OCI-LY7 (cell line): ENCODE data around the gene SURF4. TPM values are rescaled to one million over a fixed set of nuclear protein-coding genes. Genes with fewer than 3 reads are reported as not detected.

Experiments used
- BruUV-seq: library from RNA; stranded (reverse); fragments of 400-500 nt; replicated peaks from 2 replicates; lab custom pipeline; 2021; lab: Mats Ljungman, UMichigan
- CTCF ChIA-PET: fragments of 300-600 bp; sonication (Branson Sonifier 250); formaldehyde crosslinking; loops from one replicate; lab custom pipeline; 2022; ENCODE audit warnings: antibody characterized with exemption; ENCODE audit not compliant: unreplicated experiment; lab: Charles Lee
- POLR2A ChIA-PET: fragments of 300-600 bp; sonication (Branson Sonifier 250); formaldehyde crosslinking; loops from one replicate; lab custom pipeline; 2022; ENCODE audit warnings: antibody characterized with exemption; lab: Charles Lee
- DNase-seq: peaks from one replicate; pipeline ENCODE4 v3.0.0-alpha.2; 2015; ENCODE audit warnings: low spot score
- H2AFZ ChIP-seq: fragments of 200-600 bp; sonication (generic), shearing (Covaris generic); 2 replicates; pipeline ENCODE4 v1.6.1; 2014; ENCODE audit warnings: mild to moderate bottlenecking, antibody characterized with exemption, low read length, moderate library complexity
- H3K27ac ChIP-seq: fragments of 200-600 bp; sonication (generic); 2 replicates; pipeline ENCODE4 v1.5.1; 2014; ENCODE audit warnings: mixed run types, low read depth, mild to moderate bottlenecking, moderate library complexity, low read length, inconsistent platforms; ENCODE audit not compliant: poor library complexity, severe bottlenecking
- H3K36me3 ChIP-seq: fragments of 200-600 bp; sonication (generic); 2 replicates; pipeline ENCODE4 v1.6.1; 2014; ENCODE audit warnings: mild to moderate bottlenecking, antibody characterized with exemption, low read length, moderate library complexity, mixed read lengths; ENCODE audit not compliant: insufficient read depth
- H3K4me1 ChIP-seq: fragments of 200-600 bp; sonication (generic); 2 replicates; pipeline ENCODE4 v1.5.1; 2014; ENCODE audit warnings: mild to moderate bottlenecking, low read length; ENCODE audit not compliant: insufficient read depth, poor library complexity, severe bottlenecking
- H3K4me2 ChIP-seq: fragments of 200-600 bp; sonication (generic); 2 replicates; pipeline ENCODE4 v1.6.1; 2014; ENCODE audit warnings: mild to moderate bottlenecking, low read length
- H3K4me3 ChIP-seq: fragments of 200-600 bp; sonication (generic); 2 replicates; pipeline ENCODE4 v1.5.1; 2014; ENCODE audit warnings: mild to moderate bottlenecking, low read depth, low read length; ENCODE audit not compliant: poor library complexity, severe bottlenecking
- H3K79me2 ChIP-seq: fragments of 200-600 bp; sonication (generic); 2 replicates; pipeline ENCODE4 v1.6.1; 2016; ENCODE audit warnings: low read depth, mild to moderate bottlenecking, low read length, moderate library complexity, mixed read lengths; ENCODE audit not compliant: insufficient read depth
- H3K9me2 ChIP-seq: fragments of 200-600 bp; sonication (generic); 2 replicates; pipeline ENCODE4 v1.6.1; 2016; ENCODE audit warnings: mild to moderate bottlenecking, low read length, mixed read lengths; ENCODE audit not compliant: insufficient read depth
- H3K9me3 ChIP-seq: fragments of 200-600 bp; sonication (generic); 2 replicates; pipeline ENCODE4 v1.6.1; 2014; ENCODE audit warnings: mild to moderate bottlenecking, mixed run types, low read length, mixed read lengths
- H4K20me1 ChIP-seq: fragments of 200-600 bp; sonication (generic); 2 replicates; pipeline ENCODE4 v1.6.1; 2014; ENCODE audit warnings: mild to moderate bottlenecking, antibody characterized with exemption, low read length, moderate library complexity, mixed read lengths; ENCODE audit not compliant: insufficient read depth
- EZH2phosphoT487 ChIP-seq: fragments of 200-600 bp; sonication (generic); IDR thresholded peaks from 2 replicates; pipeline ENCODE4 v1.6.1; 2018; ENCODE audit warnings: low read depth, borderline replicate concordance, mild to moderate bottlenecking, mixed run types, antibody characterized with exemption, low read length, moderate library complexity, mixed read lengths
- intact Hi-C: fragments of 100-400 bp; cut with micrococcal nuclease; formaldehyde crosslinking; loops from one replicate; pipeline ENCODE4 v1.10.0; 2022; ENCODE audit not compliant: unreplicated experiment
- total RNA-seq, 2 experiments: library from RNA; depleted of rRNA in 1 of 2; stranded (reverse); fragments of >200 nt in 1 of 2; shearing (Covaris generic) in 1 of 2; gene quantifications; 2 replicates each; pipeline ENCODE4 v1.2.3, GENCODE V29; 2014 to 2022
- TF ChIP-seq, protein P1 (sequence below): fragments of 200-600 bp; sonication (generic); conservative IDR thresholded peaks from 2 replicates; pipeline ENCODE4 v1.5.1; 2014; ENCODE audit warnings: mild to moderate bottlenecking, antibody characterized with exemption, low read length, moderate library complexity, mixed read lengths

Gene SURF4
- total RNA-seq, 2 experiments from 2014 or later = 75.5 to 92.3 TPM

DNA sequence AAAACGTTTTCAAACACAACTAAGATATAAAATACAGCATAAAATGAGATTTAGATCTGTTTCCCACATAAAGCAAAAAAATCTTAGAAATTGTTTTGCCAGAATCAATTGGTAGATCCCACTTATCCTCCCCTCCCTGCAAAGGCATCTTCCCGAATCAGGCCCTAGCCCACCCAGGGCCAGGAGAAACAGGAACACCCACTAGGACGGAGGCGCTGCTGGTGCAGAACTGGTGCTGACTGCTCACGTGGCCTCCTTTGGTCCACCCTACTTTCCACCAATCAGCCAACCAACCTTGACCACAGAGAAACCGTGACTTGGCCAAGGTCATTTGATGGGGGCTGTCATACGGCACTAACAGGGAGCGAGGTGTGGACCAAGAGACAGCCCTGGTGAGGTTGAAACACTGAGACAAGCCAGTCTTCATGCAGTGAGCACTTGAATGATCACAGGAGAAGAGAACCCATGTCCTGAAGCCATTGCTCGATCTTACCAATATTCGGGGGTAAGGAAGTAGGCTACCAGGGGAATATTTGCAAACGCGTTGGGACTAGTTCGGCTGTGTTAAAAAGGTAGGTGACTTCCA is 14.3 kb downstream of the SURF4 start:
- H3K4me2 ChIP-seq = no peak overlapping the region
- no peaks in the 10 kb centered on the region for H3K9me2 ChIP-seq
- no peak for DNase-seq
- no TSS peak for BruUV-seq
- H2AFZ ChIP-seq = no peak overlapping the region
- peaks cover 81% of the 10 kb centered on the region for H3K36me3 ChIP-seq
- H3K79me2 ChIP-seq = no peaks in the 10 kb centered on the region
- ChIA-PET POLR2A (no interaction called here), CTCF (no interaction called here)
- no peak overlapping the region for H3K4me3 ChIP-seq
- H3K9me3 ChIP-seq = no peaks in the 10 kb centered on the region
- peaks cover 10% of the 10 kb centered on the region for H3K4me1 ChIP-seq
- no peak overlapping the region for H3K27ac ChIP-seq
- intact Hi-C loops = no loop called here
- H4K20me1 ChIP-seq = no peaks in the 10 kb centered on the region
- no peak for TF ChIP-seq EZH2phosphoT487
- TF ChIP-seq, protein P1, sequence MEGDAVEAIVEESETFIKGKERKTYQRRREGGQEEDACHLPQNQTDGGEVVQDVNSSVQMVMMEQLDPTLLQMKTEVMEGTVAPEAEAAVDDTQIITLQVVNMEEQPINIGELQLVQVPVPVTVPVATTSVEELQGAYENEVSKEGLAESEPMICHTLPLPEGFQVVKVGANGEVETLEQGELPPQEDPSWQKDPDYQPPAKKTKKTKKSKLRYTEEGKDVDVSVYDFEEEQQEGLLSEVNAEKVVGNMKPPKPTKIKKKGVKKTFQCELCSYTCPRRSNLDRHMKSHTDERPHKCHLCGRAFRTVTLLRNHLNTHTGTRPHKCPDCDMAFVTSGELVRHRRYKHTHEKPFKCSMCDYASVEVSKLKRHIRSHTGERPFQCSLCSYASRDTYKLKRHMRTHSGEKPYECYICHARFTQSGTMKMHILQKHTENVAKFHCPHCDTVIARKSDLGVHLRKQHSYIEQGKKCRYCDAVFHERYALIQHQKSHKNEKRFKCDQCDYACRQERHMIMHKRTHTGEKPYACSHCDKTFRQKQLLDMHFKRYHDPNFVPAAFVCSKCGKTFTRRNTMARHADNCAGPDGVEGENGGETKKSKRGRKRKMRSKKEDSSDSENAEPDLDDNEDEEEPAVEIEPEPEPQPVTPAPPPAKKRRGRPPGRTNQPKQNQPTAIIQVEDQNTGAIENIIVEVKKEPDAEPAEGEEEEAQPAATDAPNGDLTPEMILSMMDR = no peak

DNA sequence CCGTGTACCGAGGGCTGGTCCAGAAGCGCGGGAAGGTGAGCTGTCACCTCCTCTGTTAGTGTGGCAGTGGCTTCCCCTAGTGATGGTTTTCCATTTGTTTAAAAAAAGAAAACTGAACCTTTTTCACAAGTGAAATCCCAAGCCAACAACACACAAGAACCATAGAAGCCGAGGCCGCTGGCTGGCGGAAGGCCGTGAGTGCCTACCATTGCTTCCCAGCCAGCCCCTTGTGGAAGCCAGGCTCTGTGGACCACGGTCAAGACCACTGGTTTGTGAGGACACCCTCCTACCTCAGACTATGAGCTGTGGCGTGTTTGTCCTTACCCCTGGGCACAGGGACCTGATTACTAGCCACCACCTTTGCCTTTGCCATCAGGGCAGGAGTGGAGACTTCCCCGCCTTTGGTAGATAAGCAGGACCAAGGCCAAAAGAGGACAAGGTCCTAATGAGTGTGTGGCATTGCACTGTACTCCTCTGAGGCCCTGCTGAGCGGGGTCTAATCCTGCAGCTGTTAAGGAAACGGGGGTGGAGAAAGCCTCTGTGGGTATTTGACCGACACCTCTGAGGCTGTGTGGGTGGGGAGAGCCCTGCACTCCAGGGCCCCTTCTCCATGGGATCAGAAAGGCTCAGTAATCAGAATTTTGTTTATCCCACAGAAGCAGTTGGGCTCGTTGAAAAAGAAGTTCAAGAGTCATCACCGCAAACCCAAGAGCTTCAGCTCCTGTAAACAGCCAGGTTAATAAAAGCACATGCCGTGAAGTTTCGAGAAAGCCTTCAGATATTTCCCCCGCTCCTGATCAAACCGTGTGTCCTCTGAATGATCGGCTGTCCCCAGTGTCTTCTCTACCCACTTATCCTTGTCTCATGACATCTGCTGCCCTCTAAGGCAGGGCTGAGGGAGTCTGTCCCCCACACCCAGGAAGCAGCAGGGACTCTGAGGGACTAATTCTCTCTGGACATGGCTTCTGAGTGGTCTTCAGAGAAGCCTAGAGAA is 15.2 kb downstream of the SURF4 start:
- Histone ChIP-seq H3K9me2 (no peaks in the 10 kb centered on the region), H3K79me2 (peaks cover 3% of the 10 kb centered on the region; the same call in 1 of the 2 replicates), H4K20me1 (no peaks in the 10 kb centered on the region), H3K9me3 (no peaks in the 10 kb centered on the region), H3K27ac (no peak overlapping the region), H3K4me1 (peaks cover 10% of the 10 kb centered on the region), H3K36me3 (peaks cover 72% of the 10 kb centered on the region), H3K4me3 (no peak overlapping the region), H3K4me2 (no peak overlapping the region), H2AFZ (no peak overlapping the region)
- POLR2A ChIA-PET = no interaction called here
- DNase-seq = no peak
- TF ChIP-seq EZH2phosphoT487 = no peak
- TF ChIP-seq, protein P1 = no peak
- CTCF ChIA-PET = interaction anchor here (0.6 kb wide), 1 partner anchor 643 kb away, joined by 3 read pairs; no protein-coding TSS in a partner anchor
- BruUV-seq = no TSS peak
- intact Hi-C loops = no loop called here
